Measurements from ENCODE around the gene LCT. TPM values are rescaled to one million over a fixed set of nuclear protein-coding genes. Genes with fewer than 3 reads are reported as not detected.

LCT gene
- total RNA-seq, 1 donor from 2014 or later: not detected

DNA sequence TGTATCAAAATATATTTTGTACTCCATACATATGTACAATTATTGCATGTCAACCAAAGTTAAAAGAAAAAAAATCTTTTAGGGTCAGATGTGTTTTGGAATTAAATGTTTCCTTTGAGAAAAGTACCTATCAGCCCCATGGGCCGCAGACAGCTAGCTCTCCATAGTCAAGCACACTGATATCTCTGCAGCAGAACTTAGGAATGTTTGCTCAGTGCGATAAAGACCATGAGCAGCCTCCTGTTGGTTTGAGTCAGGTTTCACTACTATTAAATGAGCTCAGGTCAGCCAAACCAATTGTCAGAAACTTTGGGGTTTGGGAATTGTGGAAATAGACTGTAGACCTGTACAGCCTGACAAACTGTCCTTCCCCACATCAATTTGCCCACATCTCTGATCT is 33.7 kb downstream of the LCT start:
- intact Hi-C loops (cut with DNase I): no loop called here
- peak; percentile 43 to 85 for ATAC-seq

DNA sequence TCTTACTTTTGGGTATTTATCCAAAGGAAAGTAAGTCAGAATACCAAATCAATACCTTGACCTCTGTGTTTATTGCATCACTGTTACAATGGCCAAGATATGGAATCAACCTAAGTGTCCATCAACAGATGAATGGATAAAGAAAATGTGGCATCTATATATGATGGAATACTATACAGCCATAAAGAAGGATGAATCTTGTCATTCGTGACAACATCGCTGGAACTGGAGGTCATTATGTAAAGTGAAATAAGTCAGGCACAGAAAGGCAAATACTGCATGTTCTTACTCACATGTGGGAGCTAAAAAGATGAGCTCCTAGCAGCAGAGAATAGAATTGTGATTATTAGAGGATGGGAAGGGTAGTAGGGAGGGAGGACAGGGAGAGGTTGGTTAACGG is 34.6 kb downstream of the LCT start:
- no peak overlapping the region for H3K27ac ChIP-seq
- ATAC-seq: no peak
- H3K27me3 ChIP-seq (ENCODE audit: low read depth): no peaks in the 10 kb centered on the region
- no peaks in the 10 kb centered on the region for H3K36me3 ChIP-seq
- TF ChIP-seq, protein P1, sequence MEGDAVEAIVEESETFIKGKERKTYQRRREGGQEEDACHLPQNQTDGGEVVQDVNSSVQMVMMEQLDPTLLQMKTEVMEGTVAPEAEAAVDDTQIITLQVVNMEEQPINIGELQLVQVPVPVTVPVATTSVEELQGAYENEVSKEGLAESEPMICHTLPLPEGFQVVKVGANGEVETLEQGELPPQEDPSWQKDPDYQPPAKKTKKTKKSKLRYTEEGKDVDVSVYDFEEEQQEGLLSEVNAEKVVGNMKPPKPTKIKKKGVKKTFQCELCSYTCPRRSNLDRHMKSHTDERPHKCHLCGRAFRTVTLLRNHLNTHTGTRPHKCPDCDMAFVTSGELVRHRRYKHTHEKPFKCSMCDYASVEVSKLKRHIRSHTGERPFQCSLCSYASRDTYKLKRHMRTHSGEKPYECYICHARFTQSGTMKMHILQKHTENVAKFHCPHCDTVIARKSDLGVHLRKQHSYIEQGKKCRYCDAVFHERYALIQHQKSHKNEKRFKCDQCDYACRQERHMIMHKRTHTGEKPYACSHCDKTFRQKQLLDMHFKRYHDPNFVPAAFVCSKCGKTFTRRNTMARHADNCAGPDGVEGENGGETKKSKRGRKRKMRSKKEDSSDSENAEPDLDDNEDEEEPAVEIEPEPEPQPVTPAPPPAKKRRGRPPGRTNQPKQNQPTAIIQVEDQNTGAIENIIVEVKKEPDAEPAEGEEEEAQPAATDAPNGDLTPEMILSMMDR (IDR thresholded peaks at IDR 0.05): no peak
- H3K9me3 ChIP-seq: peaks cover 6% of the 10 kb centered on the region
- intact Hi-C loops (cut with DNase I): no loop called here
- DNase-seq: no peak
- no peaks in the 10 kb centered on the region for H3K4me1 ChIP-seq
- no peak overlapping the region for H3K4me3 ChIP-seq

More for the DNA sequence above, 33.7 kb downstream of the LCT start:
- H3K27me3 ChIP-seq (ENCODE audit: low read depth): no peaks in the 10 kb centered on the region
- no peak for DNase-seq
- no peaks in the 10 kb centered on the region for H3K36me3 ChIP-seq
- TF ChIP-seq, protein P1 (IDR thresholded peaks at IDR 0.05): no peak
- peaks cover 6% of the 10 kb centered on the region for H3K9me3 ChIP-seq
- H3K4me3 ChIP-seq: no peak overlapping the region
- no peaks in the 10 kb centered on the region for H3K4me1 ChIP-seq
- H3K27ac ChIP-seq: no peak overlapping the region

DNA sequence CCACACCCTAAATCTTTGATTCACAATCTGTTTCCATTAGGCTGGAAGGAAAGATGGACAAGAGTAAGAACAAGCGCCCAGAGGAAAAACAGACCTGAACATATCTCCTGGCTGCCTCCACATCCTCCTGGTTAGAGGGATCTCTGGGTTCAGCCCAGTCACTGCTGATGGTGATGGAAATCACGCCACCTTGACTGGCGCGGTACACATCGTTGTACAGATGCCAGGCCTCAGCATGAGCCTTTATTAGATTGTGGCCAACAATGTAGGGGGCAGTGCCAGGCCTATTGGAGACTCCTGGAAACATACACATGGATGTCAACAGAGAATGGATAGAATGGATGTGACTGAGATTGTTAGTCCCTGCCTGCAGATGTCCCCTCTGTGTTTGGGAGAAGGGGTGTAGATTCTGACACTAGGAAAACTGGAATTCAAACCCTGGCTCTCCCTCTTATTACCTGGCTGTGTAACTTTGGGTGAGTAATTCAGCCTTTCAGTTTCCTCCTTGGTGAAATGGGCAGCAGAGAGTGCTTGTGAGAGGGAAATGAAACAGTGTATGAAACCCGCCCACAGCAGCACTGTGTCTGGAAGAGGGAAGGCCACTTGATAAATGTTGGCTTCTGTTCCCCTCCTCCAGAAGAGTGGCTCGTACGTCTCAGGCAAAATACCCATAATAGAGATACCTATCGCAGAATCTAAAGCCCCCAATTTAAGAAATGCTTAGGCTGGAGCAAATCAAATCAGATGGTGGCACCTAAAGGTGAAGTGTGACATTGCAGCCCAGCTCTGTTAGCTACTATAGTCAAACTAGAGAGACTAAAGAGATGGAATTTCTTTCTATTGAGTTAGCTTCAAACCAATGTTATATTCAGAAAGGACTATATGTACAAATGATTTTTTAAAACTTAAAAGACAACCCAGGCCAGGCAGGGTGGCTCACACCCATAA is 36.2 kb downstream of the LCT start:
- DNase-seq: no peak
- no peaks in the 10 kb centered on the region for H3K4me1 ChIP-seq
- intact Hi-C loops (cut with DNase I): no loop called here
- ATAC-seq: no peak
- no peaks in the 10 kb centered on the region for H3K36me3 ChIP-seq
- peaks cover 6% of the 10 kb centered on the region for H3K9me3 ChIP-seq
- no peak overlapping the region for H3K27ac ChIP-seq
- H3K4me3 ChIP-seq: no peak overlapping the region
- H3K27me3 ChIP-seq (ENCODE audit: low read depth): no peaks in the 10 kb centered on the region
- TF ChIP-seq, protein P1 (IDR thresholded peaks at IDR 0.05): no peak

DNA sequence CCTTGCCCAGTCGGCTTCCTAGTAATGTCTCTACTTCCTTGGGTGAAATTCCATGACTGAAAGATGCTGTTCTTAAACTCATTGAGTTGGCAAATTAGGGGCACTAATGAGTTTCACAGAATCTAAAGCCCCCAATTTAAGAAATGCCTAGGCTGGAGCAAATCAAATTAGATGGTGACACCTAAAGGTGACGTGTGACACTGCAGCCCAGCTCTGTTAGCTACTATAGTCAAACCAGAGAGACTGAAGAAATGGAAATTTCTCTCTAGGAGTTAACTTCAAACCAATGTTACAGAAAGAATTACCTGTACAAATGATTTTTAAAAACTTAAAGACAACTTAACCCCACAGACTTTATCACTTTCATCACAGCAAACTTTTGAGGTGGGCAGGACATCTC is 37.2 kb downstream of the LCT start:
- H3K27ac ChIP-seq: no peak overlapping the region
- TF ChIP-seq, protein P1 (IDR thresholded peaks at IDR 0.05): no peak
- DNase-seq (no peak), ATAC-seq (no peak)
- no peaks in the 10 kb centered on the region for H3K36me3 ChIP-seq
- peaks cover 6% of the 10 kb centered on the region for H3K9me3 ChIP-seq
- intact Hi-C loops (cut with DNase I): no loop called here
- no peaks in the 10 kb centered on the region for H3K4me1 ChIP-seq
- H3K4me3 ChIP-seq: no peak overlapping the region
- no peaks in the 10 kb centered on the region for H3K27me3 ChIP-seq (ENCODE audit: low read depth)

DNA sequence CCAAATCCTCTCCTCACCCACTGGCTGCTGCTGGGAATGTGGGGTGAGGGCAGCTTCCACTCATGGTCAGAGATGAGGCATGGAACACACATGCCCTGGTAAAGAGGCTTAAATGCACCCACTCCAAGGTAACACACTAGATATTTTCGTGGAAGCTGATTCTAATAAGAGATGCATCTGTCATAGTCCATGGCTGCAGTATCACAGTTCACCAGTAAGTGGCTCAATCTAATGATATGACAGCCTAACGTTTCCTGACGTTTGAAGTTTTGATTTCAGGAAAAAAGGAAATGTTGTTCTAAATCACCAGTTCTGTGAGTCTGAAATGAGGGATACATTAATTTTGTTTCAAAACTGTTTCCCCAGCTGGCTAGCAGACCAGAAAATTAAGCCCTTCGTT is 38.2 kb downstream of the LCT start:
- no peak overlapping the region for H3K27ac ChIP-seq
- DNase-seq (no peak), ATAC-seq (no peak)
- no peak overlapping the region for H3K4me3 ChIP-seq
- TF ChIP-seq, protein P1 (IDR thresholded peaks at IDR 0.05): no peak
- H3K9me3 ChIP-seq: peaks cover 6% of the 10 kb centered on the region
- no peaks in the 10 kb centered on the region for H3K4me1 ChIP-seq
- intact Hi-C loops (cut with DNase I): no loop called here
- no peaks in the 10 kb centered on the region for H3K27me3 ChIP-seq (ENCODE audit: low read depth)
- no peaks in the 10 kb centered on the region for H3K36me3 ChIP-seq

Measured in lower lobe of right lung (tissue), 2 donors.